HT-29 (cell line): ENCODE results near the gene ABHD17A. TPM values are rescaled to one million over a fixed set of nuclear protein-coding genes. Genes with fewer than 3 reads are reported as not detected.

Experiments used
- DNase-seq: peaks from one replicate; pipeline ENCODE4 v3.0.0-alpha.2; 2015; ENCODE audit warnings: low spot score
- total RNA-seq: library from RNA; depleted of rRNA; stranded (reverse); fragments of >200 nt; shearing (Covaris generic); gene quantifications from 2 replicates; pipeline ENCODE4 v1.2.3, GENCODE V29; 2014

Gene ABHD17A
- total RNA-seq, 1 experiment from 2014 or later, result 136 TPM

DNA sequence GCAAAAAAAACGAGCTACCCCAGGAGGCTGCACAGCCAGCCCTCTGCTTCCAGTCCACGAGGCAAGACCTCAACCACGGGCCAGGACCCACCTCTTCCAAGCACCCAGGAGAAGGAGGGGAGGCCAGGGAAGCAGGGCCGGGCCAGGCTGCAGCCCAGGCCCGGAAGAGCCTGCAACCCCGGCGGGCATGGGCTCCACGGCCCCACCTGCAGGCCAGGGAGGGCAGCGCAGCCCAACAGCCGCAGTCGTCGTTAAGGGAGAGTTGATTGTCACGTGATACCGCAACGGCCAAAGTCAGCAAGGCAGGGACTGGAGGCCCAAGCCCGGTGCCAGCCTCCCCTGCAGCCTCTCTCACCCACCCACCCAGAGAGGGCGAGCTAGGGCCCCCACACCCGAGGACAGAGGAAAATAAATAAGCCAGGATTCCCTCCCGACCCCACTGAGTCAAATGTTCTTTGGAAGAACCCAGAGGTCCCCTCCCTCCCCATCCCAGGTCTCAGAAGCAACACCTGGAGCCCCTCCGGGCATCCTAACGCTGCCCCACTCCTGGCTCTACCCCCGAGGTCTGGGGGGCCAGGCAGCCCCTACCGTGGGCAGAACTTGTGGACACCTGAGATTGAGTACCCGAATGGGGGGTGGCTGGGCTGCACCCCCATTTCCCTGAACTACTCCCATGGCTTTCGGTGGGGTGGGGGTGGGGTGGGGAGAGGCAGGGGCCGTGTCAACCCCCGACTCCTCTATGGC is 31.8 kb downstream of the ABHD17A start:
- peak; percentile 73 for DNase-seq

GRCh38 chr19:1852581-1853128 is 32.6 kb downstream of the ABHD17A start:
- DNase-seq, result no peak

- no peak for DNase-seq
Observed at GRCh38 chr19:1851654-1852580, 33.4 kb downstream of the ABHD17A start.

DNA sequence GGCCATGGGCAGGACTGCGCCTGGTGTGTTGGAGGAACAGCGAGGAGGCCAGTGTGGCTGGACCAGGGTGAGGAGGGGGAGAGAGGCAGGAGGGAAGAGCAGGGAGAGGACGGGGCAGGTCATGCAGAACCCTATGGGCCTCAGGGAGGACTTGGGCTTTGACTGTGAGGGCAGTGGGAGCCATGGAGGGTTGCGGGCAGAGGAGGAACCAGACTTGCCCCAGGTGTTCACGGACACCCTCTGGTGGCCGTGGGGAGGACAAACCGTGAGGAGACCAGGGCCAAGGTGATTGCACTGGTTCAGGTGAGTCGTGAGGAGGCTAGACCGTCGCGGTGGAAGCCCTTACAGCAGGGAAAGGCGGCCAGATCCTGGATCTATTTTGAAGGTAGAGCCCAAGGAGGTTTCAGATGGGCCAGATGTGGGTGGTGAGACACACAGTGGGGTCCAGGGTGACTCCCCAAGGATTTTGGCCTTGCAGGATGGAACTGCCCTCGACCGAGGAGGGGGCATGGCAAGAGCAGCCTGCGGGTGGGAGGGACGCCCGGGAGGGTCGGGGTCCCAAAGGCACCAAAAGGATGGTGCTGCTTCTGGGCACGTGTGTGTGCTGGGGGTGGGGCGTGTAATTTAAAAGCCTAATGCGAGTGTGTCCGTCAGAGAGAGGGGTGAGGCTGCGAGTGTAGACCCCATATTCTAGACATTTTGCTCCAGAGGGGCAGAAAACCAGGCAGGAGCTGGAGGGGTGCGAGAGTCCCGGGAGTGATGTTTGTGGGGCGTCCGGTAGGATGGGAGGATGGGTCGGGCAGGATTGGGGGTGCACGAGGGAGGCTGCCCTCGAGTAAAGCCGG is 34.3 kb downstream of the ABHD17A start:
- DNase-seq, result no peak

GRCh38 chr19:1849886-1850398 is 35.4 kb downstream of the ABHD17A start:
- DNase-seq, result no peak

GRCh38 chr19:1849132-1849474 is 36.2 kb downstream of the ABHD17A start:
- DNase-seq, result no peak

- peak; percentile 92 for DNase-seq
Observed at GRCh38 chr19:1848399-1849131, 36.7 kb downstream of the ABHD17A start, which contains the start of gene REXO1. Gene REXO1, minus strand, starts transcription at chr19:1848483. Its CDS starts 125 bp downstream, at chr19:1848358.

DNA sequence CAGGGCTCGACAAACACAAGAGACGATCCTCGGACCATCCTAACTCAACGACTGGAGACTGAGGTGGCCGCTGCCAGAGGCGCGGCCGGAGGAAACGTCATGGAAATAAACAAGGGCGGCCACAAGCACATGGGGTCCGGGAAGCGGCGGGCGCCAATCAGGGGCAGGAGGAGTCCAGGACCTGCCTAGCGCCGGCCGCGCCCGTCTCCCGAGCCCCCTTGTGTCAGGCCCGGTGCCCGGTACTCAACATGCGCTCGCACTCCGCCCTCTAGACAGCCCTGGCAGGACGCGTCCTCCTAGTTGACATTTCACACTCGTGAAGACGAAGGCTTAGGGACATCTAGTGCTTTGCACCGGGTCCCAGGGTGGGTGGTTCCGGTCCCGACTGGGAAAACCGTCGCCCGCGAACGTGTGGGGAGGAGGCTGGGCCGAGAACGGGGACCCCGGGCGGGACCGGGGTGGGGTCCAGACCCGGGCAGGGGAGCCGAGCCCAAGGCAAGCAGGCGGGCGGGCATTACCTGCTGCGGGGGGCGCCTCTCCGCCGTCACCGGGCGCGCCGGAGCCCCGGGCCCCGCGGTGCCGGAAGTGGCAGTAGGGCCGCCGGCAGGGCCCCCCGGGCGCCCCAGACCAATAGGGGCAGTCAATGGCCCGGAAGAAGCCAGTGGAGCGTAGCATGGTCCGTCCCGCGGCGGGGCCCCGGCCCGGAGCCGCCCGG is 37.5 kb downstream of the ABHD17A start:
- peak; percentile 41 for DNase-seq

GRCh38 chr19:1847348-1847683 is 38.0 kb downstream of the ABHD17A start:
- no peak for DNase-seq

- DNase-seq, result no peak
Observed at GRCh38 chr19:1846517-1847204, 38.6 kb downstream of the ABHD17A start.

DNA sequence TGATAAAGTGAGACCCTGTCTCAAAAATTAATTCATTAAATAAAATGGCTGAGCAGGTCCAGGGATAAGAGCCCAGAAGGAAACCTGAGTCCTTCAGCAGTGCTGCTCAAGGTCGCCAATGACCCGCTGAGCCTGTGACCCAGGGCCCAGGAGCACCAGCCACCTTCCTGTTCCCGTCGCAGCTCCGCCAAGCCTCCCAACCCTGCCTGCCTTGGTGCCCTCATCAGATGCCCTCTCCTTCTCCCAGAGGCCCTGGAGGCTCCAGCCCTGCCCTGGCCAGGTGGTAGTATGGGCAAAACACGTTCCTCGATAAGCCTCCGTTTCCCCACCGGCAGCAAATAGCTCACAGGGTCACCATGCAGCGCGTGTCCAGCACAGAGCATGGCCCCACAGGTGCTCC is 39.7 kb downstream of the ABHD17A start:
- DNase-seq, result no peak

DNA sequence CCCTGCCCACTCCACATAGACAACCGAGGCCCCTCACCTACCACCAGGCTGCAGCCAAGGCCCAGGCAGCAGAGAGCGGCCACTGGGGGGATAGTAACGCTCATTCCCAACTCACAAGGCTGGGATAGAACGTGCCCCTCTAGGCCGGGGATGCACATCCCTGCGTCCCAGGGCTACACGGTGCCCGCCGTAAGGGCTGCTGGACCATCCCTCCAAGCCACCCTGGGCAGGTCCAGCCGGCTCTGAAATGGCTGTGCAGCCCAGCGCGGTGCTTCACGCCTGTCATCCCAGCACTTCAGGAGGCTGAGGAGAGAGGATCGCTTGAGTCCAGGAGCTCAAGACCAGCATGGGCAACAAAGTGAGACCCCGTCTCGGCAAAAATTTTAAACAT is 40.2 kb downstream of the ABHD17A start:
- DNase-seq, result no peak

GRCh38 chr19:1844513-1845124 is 40.7 kb downstream of the ABHD17A start:
- no peak for DNase-seq

DNA sequence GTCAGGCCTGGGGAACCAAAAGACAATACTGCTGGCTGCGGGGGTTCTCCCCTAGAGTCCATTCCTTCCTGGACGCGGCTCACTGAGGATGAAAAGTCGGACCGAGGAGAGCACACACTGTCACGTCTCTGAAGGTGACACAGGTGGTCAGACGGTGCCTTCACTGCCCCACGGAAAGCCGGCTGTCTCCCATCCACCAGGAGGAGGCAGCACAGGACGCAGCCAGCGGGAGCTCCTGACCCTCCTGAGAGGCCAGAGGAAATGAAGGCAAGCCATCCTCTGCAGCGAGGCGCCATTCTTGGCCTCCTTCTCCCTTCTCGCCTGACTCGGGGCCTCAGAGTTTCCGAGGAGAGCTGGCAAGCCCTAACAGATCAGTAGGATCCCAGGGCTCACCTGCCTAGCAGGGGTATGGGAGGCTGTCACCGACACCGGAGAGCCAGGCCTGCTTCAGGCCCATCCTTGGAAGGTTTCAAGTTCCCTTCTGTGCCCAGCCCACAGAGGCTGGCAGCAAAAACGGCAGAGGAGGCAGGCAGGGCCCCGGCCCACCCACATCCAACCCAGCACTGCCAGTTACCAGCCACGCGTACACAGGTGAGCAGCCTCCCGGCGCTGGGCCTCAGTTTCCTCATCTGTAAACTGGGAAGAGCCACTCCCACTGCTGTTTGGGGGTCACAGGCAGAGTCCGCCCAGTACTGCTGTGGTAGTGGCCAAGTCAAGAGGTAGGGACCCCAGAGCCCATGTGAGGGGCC is 41.5 kb downstream of the ABHD17A start:
- DNase-seq, result no peak

DNA sequence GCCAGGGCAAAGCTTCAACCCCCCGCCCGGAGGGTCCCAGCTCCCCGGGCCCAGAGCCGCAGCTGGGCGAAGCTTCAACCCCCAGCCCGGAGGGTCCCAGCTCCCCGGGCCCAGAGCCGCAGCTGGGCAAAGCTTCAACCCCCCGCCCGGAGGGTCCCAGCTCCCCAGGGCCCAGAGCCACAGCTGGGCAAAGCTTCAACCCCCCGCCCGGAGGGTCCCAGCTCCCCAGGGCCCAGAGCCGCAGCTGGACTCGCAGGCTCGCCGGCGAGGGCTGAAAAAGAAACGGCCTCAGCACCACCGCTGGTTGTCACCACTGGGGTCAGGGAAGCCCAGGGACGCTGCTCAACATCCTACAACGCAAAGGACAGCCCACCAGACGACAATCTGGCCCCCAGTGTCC is 42.2 kb downstream of the ABHD17A start:
- DNase-seq, result no peak

DNA sequence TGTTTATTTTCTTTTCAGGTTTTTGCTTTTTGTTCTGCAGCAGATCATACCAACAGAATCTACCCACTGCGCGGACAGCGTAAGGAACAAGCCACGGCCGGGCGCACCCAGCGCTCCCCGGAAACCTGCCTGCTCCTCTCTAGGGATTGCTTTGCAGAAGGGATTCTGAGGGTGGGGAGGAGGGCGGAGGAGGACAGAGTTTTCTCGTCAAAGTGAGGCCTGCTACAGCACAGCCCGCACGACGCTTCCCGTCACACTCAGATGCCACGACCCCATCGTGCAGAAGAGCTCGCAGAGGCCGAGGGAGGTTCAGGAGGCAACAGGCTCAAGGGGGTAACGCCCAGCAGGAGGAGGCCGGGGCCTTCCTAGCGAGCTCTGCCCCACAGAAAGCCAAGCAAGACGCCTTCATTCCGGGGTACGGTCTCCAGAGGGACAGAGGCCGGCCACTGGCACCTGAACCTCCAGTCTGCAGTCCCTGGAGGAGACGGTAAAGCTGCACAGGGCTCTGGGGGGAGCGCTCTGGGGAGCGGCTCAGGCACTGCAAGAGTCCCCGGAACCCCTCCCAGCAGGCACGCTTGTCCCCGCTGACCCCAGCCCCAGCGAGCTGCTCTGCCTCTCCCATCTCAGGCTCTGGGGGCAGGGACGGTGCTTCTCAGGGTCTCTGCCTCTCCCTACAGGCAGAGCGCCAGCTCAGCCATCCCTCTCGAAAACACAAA is 43.9 kb downstream of the ABHD17A start:
- DNase-seq, result no peak

- DNase-seq, result no peak
Observed at GRCh38 chr19:1840541-1841115, 44.7 kb downstream of the ABHD17A start.
